H9 (cell line): Measurements from ENCODE around the gene HHAT. TPM values are rescaled to one million over a fixed set of nuclear protein-coding genes. Genes with fewer than 3 reads are reported as not detected.

ENCODE experiments used
- DNase-seq: peaks from one replicate; pipeline ENCODE4 v3.0.0-alpha.2; 2017
- H2AFZ ChIP-seq: one replicate; pipeline ENCODE4 v1.6.1; 2013; ENCODE audit warnings: mild to moderate bottlenecking, low read length, control low read depth, moderate library complexity
- H2AK5ac ChIP-seq: 2 replicates; pipeline ENCODE4 v1.6.1; 2013; ENCODE audit warnings: low read length, control low read depth, mixed read lengths; ENCODE audit not compliant: insufficient read length
- H2BK120ac ChIP-seq: one replicate; pipeline ENCODE4 v1.6.1; 2013; ENCODE audit warnings: low read depth, mild to moderate bottlenecking, low read length, control low read depth, inconsistent platforms; ENCODE audit not compliant: poor library complexity, severe bottlenecking
- H2BK12ac ChIP-seq: 2 replicates; pipeline ENCODE4 v1.6.1; 2013; ENCODE audit warnings: low read length, control low read depth, mixed read lengths, low read depth; ENCODE audit not compliant: insufficient read length
- H2BK15ac ChIP-seq: 2 replicates; pipeline ENCODE4 v1.6.1; 2013; ENCODE audit warnings: low read depth, low read length, control low read depth
- H2BK20ac ChIP-seq: one replicate; pipeline ENCODE4 v1.6.1; 2013; ENCODE audit warnings: low read depth, mild to moderate bottlenecking, low read length, control low read depth, inconsistent platforms; ENCODE audit not compliant: poor library complexity, severe bottlenecking
- H2BK5ac ChIP-seq: 2 replicates; pipeline ENCODE4 v1.6.1; 2013; ENCODE audit warnings: low read length, control low read depth, mixed read lengths; ENCODE audit not compliant: insufficient read length
- H3K14ac ChIP-seq: 2 replicates; pipeline ENCODE4 v1.6.1; 2013; ENCODE audit warnings: low read length, control low read depth; ENCODE audit not compliant: insufficient read depth
- H3K18ac ChIP-seq: 2 replicates; pipeline ENCODE4 v1.6.1; 2013; ENCODE audit warnings: low read depth, mild to moderate bottlenecking, mixed read lengths, low read length, control low read depth; ENCODE audit not compliant: insufficient read length
- H3K23ac ChIP-seq: 2 replicates; pipeline ENCODE4 v1.6.1; 2013; ENCODE audit warnings: low read length, control low read depth, mixed read lengths, low read depth; ENCODE audit not compliant: insufficient read length
- H3K23me2 ChIP-seq: 2 replicates; pipeline ENCODE4 v1.6.1; 2013; ENCODE audit warnings: low read depth, mild to moderate bottlenecking, mixed read lengths, low read length, control low read depth; ENCODE audit not compliant: insufficient read length, poor library complexity, severe bottlenecking
- H3K27ac ChIP-seq: 2 replicates; pipeline ENCODE4 v1.5.1; 2013; ENCODE audit warnings: low read length, control low read depth, mixed read lengths, low read depth; ENCODE audit not compliant: insufficient read length
- H3K27me3 ChIP-seq: 2 replicates; pipeline ENCODE4 v1.6.1; 2013; ENCODE audit warnings: low read length, control low read depth, inconsistent platforms; ENCODE audit not compliant: insufficient read depth
- H3K4ac ChIP-seq: 2 replicates; pipeline ENCODE4 v1.6.1; 2013; ENCODE audit warnings: low read depth, mild to moderate bottlenecking, control low read depth, inconsistent platforms, low read length, moderate library complexity
- H3K4me1 ChIP-seq: 2 replicates; pipeline ENCODE4 v1.6.1; 2013; ENCODE audit warnings: low read length, control low read depth, inconsistent platforms; ENCODE audit not compliant: insufficient read depth
- H3K4me2 ChIP-seq: 2 replicates; pipeline ENCODE4 v1.6.1; 2013; ENCODE audit warnings: low read length, control low read depth, mixed read lengths; ENCODE audit not compliant: insufficient read length, insufficient read depth
- H3K56ac ChIP-seq: 2 replicates; pipeline ENCODE4 v1.6.1; 2013; ENCODE audit warnings: low read depth, mild to moderate bottlenecking, mixed read lengths, low read length, control low read depth; ENCODE audit not compliant: insufficient read length
- H3K79me1 ChIP-seq: 2 replicates; pipeline ENCODE4 v1.6.1; 2013; ENCODE audit warnings: low read depth, mild to moderate bottlenecking, moderate library complexity, low read length, control low read depth, inconsistent platforms; ENCODE audit not compliant: insufficient read depth, poor library complexity, severe bottlenecking
- H3K79me2 ChIP-seq: 2 replicates; pipeline ENCODE4 v1.6.1; 2013; ENCODE audit warnings: low read length, control low read depth, inconsistent platforms; ENCODE audit not compliant: insufficient read depth
- H3K9ac ChIP-seq: 2 replicates; pipeline ENCODE4 v1.6.1; 2013; ENCODE audit warnings: low read length, control low read depth, mixed read lengths; ENCODE audit not compliant: insufficient read length; ENCODE audit errors: extremely low read depth
- H3K9me3 ChIP-seq: one replicate; pipeline ENCODE4 v1.6.1; 2013; ENCODE audit warnings: low read depth, low read length, inconsistent platforms; ENCODE audit not compliant: control insufficient read depth
- H3T11ph ChIP-seq: one replicate; pipeline ENCODE4 v1.6.1; 2013; ENCODE audit warnings: mild to moderate bottlenecking, low read length, control low read depth, inconsistent platforms
- H4K20me1 ChIP-seq: one replicate; pipeline ENCODE4 v1.6.1; 2013; ENCODE audit not compliant: control insufficient read depth, insufficient read length, insufficient read depth
- H4K5ac ChIP-seq: 2 replicates; pipeline ENCODE4 v1.6.1; 2013; ENCODE audit warnings: low read depth, mild to moderate bottlenecking, mixed read lengths, low read length, control low read depth; ENCODE audit not compliant: insufficient read length
- H4K8ac ChIP-seq: replicated peaks from 2 replicates; pipeline ENCODE4 v1.6.1; 2013; ENCODE audit warnings: low read length, control low read depth, mixed read lengths, low read depth; ENCODE audit not compliant: insufficient read length
- H4K91ac ChIP-seq: 2 replicates; pipeline ENCODE4 v1.6.1; 2013; ENCODE audit warnings: low read depth, mild to moderate bottlenecking, moderate library complexity, mixed read lengths, low read length, control low read depth; ENCODE audit not compliant: insufficient read length
- H3K27ac Mint-ChIP-seq, 3 experiments: 2 replicates in 2 of 3; 3 replicates in 1 of 3; pipeline ENCODE4 v1.8.0; 2020 to 2021; ENCODE audit warnings: mixed read lengths in 3 of 3, mild to moderate bottlenecking in 1 of 3, moderate library complexity in 1 of 3
- H3K27me3 Mint-ChIP-seq: 2 replicates; pipeline ENCODE4 v1.8.0; 2021; ENCODE audit warnings: low read depth, mild to moderate bottlenecking, moderate library complexity, mixed read lengths
- H3K36me3 Mint-ChIP-seq, 3 experiments: 2 replicates in 2 of 3; 3 replicates in 1 of 3; pipeline ENCODE4 v1.8.0; 2020 to 2021; ENCODE audit warnings: low read depth in 3 of 3, mixed read lengths in 3 of 3; ENCODE audit not compliant: insufficient read depth in 1 of 3
- H3K4me1 Mint-ChIP-seq, 2 experiments: 2 replicates each; pipeline ENCODE4 v1.8.0; 2020; ENCODE audit warnings: mixed read lengths in 2 of 2
- H3K4me3 Mint-ChIP-seq, 2 experiments: 2 replicates in 1 of 2; 3 replicates in 1 of 2; pipeline ENCODE4 v1.8.0; 2020 to 2021; ENCODE audit warnings: mild to moderate bottlenecking in 2 of 2, mixed read lengths in 2 of 2, moderate library complexity in 1 of 2
- H3K9me3 Mint-ChIP-seq, 2 experiments: 2 replicates in 1 of 2; 3 replicates in 1 of 2; pipeline ENCODE4 v1.8.0; 2020; ENCODE audit warnings: mild to moderate bottlenecking in 2 of 2, mixed read lengths in 2 of 2, moderate library complexity in 1 of 2
- CTCF ChIP-seq: fragments of 200-600 bp; sonication (generic); conservative IDR thresholded peaks from 3 replicates; pipeline ENCODE4 v1.8.0; 2021; ENCODE audit warnings: antibody characterized with exemption, mild to moderate bottlenecking
- WGBS: extraction: QIAGEN DNeasy Blood & Tissue Kit; methylation state at CpG from one replicate; pipeline ENCODE4 v1.1.7; 2013; ENCODE audit warnings: missing lambda C conversion rate, low lambda C conversion rate, mixed read lengths; ENCODE audit not compliant: insufficient read length; ENCODE audit errors: extremely low coverage; 5-methylcytosine and 5-hydroxymethylcytosine counted together
- total RNA-seq: library from RNA; stranded (reverse); gene quantifications from 2 replicates; pipeline ENCODE4 v1.2.1, GENCODE V29; 2021

Gene HHAT
- total RNA-seq, 1 experiment from 2014 or later = 0.48 TPM

DNA sequence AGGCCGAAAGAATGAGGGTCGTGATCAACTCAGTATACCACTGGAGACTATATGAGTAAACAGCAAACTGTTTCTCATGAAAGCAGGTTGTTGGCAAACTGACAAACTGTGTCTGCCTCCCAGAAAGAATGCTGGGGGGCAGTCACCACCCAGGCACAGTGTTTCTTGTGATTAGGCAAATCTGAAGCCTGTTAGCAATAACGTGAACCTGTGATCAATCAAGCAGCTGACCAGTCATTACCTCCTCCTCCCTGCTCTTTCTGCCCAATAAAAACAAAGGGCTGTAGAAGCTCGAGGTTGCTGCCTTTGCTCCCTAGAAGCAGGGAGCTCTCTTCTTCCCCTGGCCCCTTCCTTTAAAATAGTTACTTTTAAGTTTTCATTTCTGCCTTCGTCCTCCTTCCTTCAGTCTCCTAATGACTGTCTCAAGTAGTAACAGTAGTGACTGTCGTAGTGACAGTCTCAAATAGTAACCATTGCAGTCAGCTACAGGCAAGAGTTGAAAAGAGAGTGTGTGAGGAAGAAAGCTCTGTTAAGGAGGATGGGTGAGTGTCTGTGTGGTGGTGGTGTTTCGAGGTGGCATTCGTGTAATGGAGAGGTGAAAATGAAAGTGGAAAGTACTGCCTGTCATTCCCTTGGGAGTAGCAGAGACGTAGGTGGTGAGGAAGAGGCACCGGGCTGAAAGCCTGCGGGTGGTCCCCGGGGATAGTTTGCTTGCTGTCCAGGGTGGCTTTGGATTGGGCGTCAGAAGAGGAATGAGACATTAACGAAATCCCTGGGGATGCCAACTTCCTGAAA, 14.5 kb downstream of the HHAT start:
- no peak overlapping the region for H4K5ac ChIP-seq
- no peak overlapping the region for H2BK120ac ChIP-seq
- no peak overlapping the region for H3K27ac ChIP-seq
- no peak overlapping the region for H2BK20ac ChIP-seq
- H3K4ac ChIP-seq = no peak overlapping the region
- no peaks in the 10 kb centered on the region for H3K27me3 ChIP-seq
- no peak overlapping the region for H3K56ac ChIP-seq
- H2BK5ac ChIP-seq = no peak overlapping the region
- no peak for DNase-seq
- no peaks in the 10 kb centered on the region for H3K79me1 ChIP-seq
- H4K91ac ChIP-seq = no peak overlapping the region
- H4K20me1 ChIP-seq = no peaks in the 10 kb centered on the region
- no peak overlapping the region for H2BK12ac ChIP-seq
- no peaks in the 10 kb centered on the region for H3K23me2 ChIP-seq
- no peaks in the 10 kb centered on the region for H3K9me3 Mint-ChIP-seq
- H3T11ph ChIP-seq = no peak overlapping the region
- H3K79me2 ChIP-seq = no peaks in the 10 kb centered on the region
- H3K27me3 Mint-ChIP-seq = peaks cover 32% of the 10 kb centered on the region
- no peak overlapping the region for H3K9ac ChIP-seq
- H3K36me3 Mint-ChIP-seq = no peaks in the 10 kb centered on the region
- no CpG with 5 or more reads among the region's 14 CpGs for WGBS
- H3K27ac Mint-ChIP-seq = no peak overlapping the region
- TF ChIP-seq CTCF = no peak
- no peaks in the 10 kb centered on the region for H3K4me1 ChIP-seq
- no peak overlapping the region for H2AFZ ChIP-seq
- H3K4me3 Mint-ChIP-seq = no peak overlapping the region
- H3K18ac ChIP-seq = no peak overlapping the region
- no peaks in the 10 kb centered on the region for H3K4me1 Mint-ChIP-seq
- no peak overlapping the region for H2AK5ac ChIP-seq
- no peak overlapping the region for H3K14ac ChIP-seq
- H3K9me3 ChIP-seq = no peaks in the 10 kb centered on the region
- H3K23ac ChIP-seq = no peak overlapping the region
- H3K4me2 ChIP-seq = no peak overlapping the region
- H2BK15ac ChIP-seq = no peak overlapping the region
- no peak overlapping the region for H4K8ac ChIP-seq
